WTC11 (cell line): ENCODE measurements around the gene MYL12B. TPM values are rescaled to one million over a fixed set of nuclear protein-coding genes. Genes with fewer than 3 reads are reported as not detected.

ENCODE experiments used
- ATAC-seq: fragments of 200-7000 bp; cut with Tn5 transposase; 2 replicates; pipeline ENCODE4 v1.10.0; 2021; ENCODE audit warnings: mild to moderate bottlenecking, moderate library complexity
- CTCF ChIA-PET: fragments of 300-600 bp; sonication (Branson Sonifier 250); formaldehyde crosslinking; loops from one replicate; lab custom pipeline; 2021; ENCODE audit warnings: antibody characterized with exemption; lab: Charles Lee
- POLR2A ChIA-PET: fragments of 350-600 bp; sonication (Branson Sonifier 250); formaldehyde crosslinking; loops from one replicate; lab custom pipeline; 2021; ENCODE audit warnings: antibody characterized with exemption; lab: Charles Lee
- DNase-seq: peaks from one replicate; pipeline ENCODE4 v3.0.0; 2021; ENCODE audit warnings: low spot score
- H3K27ac Mint-ChIP-seq: 2 replicates; pipeline ENCODE4 v1.8.0; 2021; ENCODE audit warnings: mixed read lengths
- H3K27me3 Mint-ChIP-seq: 2 replicates; pipeline ENCODE4 v1.8.0; 2021; ENCODE audit warnings: low read depth, mild to moderate bottlenecking, moderate library complexity, mixed read lengths
- H3K36me3 Mint-ChIP-seq: 2 replicates; pipeline ENCODE4 v1.8.0; 2021; ENCODE audit warnings: mixed read lengths
- H3K4me1 Mint-ChIP-seq: 2 replicates; pipeline ENCODE4 v1.8.0; 2022; ENCODE audit warnings: mixed read lengths
- H3K4me3 Mint-ChIP-seq: 2 replicates; pipeline ENCODE4 v1.8.0; 2021; ENCODE audit warnings: mild to moderate bottlenecking, moderate library complexity, mixed read lengths
- H3K9me3 Mint-ChIP-seq: 2 replicates; pipeline ENCODE4 v1.8.0; 2021; ENCODE audit warnings: mixed read lengths
- ESRRA ChIP-seq: sonication (generic); formaldehyde crosslinking; IDR thresholded peaks from 2 replicates; pipeline ENCODE4 v1.8.1; 2022; ENCODE audit warnings: mild to moderate bottlenecking, missing genetic modification reagents, borderline replicate concordance
- FOXP1 ChIP-seq: sonication (generic); formaldehyde crosslinking; IDR thresholded peaks from 2 replicates; pipeline ENCODE4 v1.8.0; 2022; ENCODE audit warnings: missing genetic modification reagents, mild to moderate bottlenecking, moderate library complexity, borderline replicate concordance
- FOXP4 ChIP-seq: sonication (generic); formaldehyde crosslinking; IDR thresholded peaks from 2 replicates; pipeline ENCODE4 v1.8.0; 2022; ENCODE audit warnings: mild to moderate bottlenecking, missing genetic modification reagents
- GRHL2 ChIP-seq: fragments of 250-450 bp; sonication (Bioruptor Pico); IDR thresholded peaks from 2 replicates; pipeline ENCODE4 v1.8.0; 2022; ENCODE audit warnings: mild to moderate bottlenecking, moderate library complexity; ENCODE audit not compliant: insufficient replicate concordance, severe bottlenecking
- GTF2I ChIP-seq: fragments of 250-450 bp; sonication (Bioruptor Pico); conservative IDR thresholded peaks from 2 replicates; pipeline ENCODE4 v1.4.0; 2021; ENCODE audit warnings: mild to moderate bottlenecking
- MXD4 ChIP-seq: fragments of 250-450 bp; sonication (Bioruptor Pico); IDR thresholded peaks from 2 replicates; pipeline ENCODE4 v1.8.0; 2021; ENCODE audit warnings: mild to moderate bottlenecking, moderate library complexity, borderline replicate concordance
- NFATC4 ChIP-seq: fragments of 250-450 bp; sonication (Bioruptor Pico); IDR thresholded peaks from 2 replicates; pipeline ENCODE4 v1.9.0; 2021; ENCODE audit warnings: mild to moderate bottlenecking
- PRDM15 ChIP-seq: sonication (generic); formaldehyde crosslinking; IDR thresholded peaks from 2 replicates; pipeline ENCODE4 v1.8.0; 2022; ENCODE audit warnings: missing genetic modification reagents
- PRRX2 ChIP-seq: fragments of 250-450 bp; sonication (Bioruptor Pico); IDR thresholded peaks from 2 replicates; pipeline ENCODE4 v1.8.0; 2021; ENCODE audit warnings: mild to moderate bottlenecking
- SMAD4 ChIP-seq: sonication (generic); formaldehyde crosslinking; IDR thresholded peaks from 2 replicates; pipeline ENCODE4 v1.8.0; 2022; ENCODE audit warnings: mild to moderate bottlenecking, missing genetic modification reagents
- ZNF121 ChIP-seq: sonication (generic); formaldehyde crosslinking; IDR thresholded peaks from 2 replicates; pipeline ENCODE4 v1.8.0; 2023; ENCODE audit warnings: missing genetic modification reagents
- total RNA-seq: library from RNA; stranded (reverse); gene quantifications from 3 replicates; pipeline ENCODE4 v1.2.3, GENCODE V29; 2021
- TF ChIP-seq, protein P1 (sequence below): sonication (generic); formaldehyde crosslinking; IDR thresholded peaks from 2 replicates; pipeline ENCODE4 v1.8.1; 2022; ENCODE audit warnings: mild to moderate bottlenecking, moderate library complexity, missing genetic modification reagents
- TF ChIP-seq, protein P2 (sequence below): sonication (generic); formaldehyde crosslinking; IDR thresholded peaks from 2 replicates; pipeline ENCODE4 v1.8.1; 2023; ENCODE audit warnings: mild to moderate bottlenecking, moderate library complexity, missing genetic modification reagents
- TF ChIP-seq, protein P3 (sequence below): fragments of 250-450 bp; sonication (Bioruptor Pico); IDR thresholded peaks from 2 replicates; pipeline ENCODE4 v1.9.0; 2021; ENCODE audit warnings: moderate library complexity, mild to moderate bottlenecking, inconsistent platforms, borderline replicate concordance
- TF ChIP-seq, protein P4 (sequence below): sonication (generic); formaldehyde crosslinking; IDR thresholded peaks from 2 replicates; pipeline ENCODE4 v1.8.1; 2023; ENCODE audit warnings: mild to moderate bottlenecking, missing genetic modification reagents, moderate library complexity
- TF ChIP-seq, protein P5 (sequence below): sonication (generic); formaldehyde crosslinking; conservative IDR thresholded peaks from 2 replicates; pipeline ENCODE4 v1.8.1; 2023; ENCODE audit warnings: mild to moderate bottlenecking, low read depth, missing genetic modification reagents, moderate library complexity

Gene MYL12B
- total RNA-seq, 1 experiment from 2014 or later, result 173 TPM

DNA sequence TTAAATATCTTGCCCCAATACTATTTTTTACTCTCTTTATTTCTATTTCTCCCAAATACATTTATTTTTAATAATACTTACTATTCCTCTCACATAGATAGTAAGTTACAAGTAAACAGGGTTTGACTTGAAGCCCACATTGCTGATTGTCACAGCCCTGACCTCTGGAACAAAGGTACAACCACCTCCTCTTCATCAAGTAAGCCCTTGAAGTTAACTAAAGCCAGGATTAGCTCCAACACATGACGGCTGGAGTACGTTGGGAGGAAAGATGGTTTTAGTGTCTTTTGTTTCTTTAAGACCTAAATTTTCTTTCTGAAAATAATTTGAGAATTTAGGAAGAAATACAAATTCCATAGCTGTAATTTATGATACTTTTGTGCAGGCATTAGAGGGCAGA is 43.1 kb upstream of the MYL12B start (continued):
- TF ChIP-seq, protein P1, sequence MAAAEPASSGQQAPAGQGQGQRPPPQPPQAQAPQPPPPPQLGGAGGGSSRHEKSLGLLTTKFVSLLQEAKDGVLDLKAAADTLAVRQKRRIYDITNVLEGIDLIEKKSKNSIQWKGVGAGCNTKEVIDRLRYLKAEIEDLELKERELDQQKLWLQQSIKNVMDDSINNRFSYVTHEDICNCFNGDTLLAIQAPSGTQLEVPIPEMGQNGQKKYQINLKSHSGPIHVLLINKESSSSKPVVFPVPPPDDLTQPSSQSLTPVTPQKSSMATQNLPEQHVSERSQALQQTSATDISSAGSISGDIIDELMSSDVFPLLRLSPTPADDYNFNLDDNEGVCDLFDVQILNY (CRISPR knock-in tag), result no peak

DNA sequence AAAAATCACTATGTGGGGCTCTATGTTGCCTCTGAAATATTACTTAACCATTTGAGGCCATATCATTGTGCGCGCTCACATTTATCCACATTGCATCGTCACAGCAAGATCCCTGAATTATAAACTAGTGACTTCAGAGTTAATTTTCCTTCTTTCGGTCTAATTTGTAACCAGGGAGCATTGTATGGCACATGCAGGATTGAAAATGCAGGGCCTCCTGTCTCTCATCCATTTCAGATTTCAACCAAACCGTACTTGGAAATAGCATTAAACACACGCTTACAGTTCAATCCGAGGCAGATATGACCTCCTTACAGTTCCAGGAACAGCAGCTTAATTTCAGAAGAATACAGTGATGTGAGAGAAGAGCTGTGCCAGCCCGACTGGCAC is 42.7 kb upstream of the MYL12B start:
- TF ChIP-seq, protein P2, sequence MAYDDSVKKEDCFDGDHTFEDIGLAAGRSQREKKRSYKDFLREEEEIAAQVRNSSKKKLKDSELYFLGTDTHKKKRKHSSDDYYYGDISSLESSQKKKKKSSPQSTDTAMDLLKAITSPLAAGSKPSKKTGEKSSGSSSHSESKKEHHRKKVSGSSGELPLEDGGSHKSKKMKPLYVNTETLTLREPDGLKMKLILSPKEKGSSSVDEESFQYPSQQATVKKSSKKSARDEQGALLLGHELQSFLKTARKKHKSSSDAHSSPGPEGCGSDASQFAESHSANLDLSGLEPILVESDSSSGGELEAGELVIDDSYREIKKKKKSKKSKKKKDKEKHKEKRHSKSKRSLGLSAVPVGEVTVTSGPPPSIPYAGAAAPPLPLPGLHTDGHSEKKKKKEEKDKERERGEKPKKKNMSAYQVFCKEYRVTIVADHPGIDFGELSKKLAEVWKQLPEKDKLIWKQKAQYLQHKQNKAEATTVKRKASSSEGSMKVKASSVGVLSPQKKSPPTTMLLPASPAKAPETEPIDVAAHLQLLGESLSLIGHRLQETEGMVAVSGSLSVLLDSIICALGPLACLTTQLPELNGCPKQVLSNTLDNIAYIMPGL, result no peak
- TF ChIP-seq GTF2I (CRISPR knock-in tag) (no peak), FOXP1 (CRISPR knock-in tag) (no peak)
- TF ChIP-seq, protein P3, sequence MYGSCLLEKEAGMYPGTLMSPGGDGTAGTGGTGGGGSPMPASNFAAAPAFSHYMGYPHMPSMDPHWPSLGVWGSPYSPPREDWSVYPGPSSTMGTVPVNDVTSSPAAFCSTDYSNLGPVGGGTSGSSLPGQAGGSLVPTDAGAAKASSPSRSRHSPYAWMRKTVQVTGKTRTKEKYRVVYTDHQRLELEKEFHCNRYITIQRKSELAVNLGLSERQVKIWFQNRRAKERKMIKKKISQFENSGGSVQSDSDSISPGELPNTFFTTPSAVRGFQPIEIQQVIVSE (CRISPR knock-in tag), result no peak
- ChIA-PET POLR2A (no interaction called here), CTCF (interaction anchor here (0.7 to 1.2 kb wide), 2 partner anchors 68 to 447 kb away, joined by 3 to 6 read pairs; no protein-coding TSS in a partner anchor)

DNA sequence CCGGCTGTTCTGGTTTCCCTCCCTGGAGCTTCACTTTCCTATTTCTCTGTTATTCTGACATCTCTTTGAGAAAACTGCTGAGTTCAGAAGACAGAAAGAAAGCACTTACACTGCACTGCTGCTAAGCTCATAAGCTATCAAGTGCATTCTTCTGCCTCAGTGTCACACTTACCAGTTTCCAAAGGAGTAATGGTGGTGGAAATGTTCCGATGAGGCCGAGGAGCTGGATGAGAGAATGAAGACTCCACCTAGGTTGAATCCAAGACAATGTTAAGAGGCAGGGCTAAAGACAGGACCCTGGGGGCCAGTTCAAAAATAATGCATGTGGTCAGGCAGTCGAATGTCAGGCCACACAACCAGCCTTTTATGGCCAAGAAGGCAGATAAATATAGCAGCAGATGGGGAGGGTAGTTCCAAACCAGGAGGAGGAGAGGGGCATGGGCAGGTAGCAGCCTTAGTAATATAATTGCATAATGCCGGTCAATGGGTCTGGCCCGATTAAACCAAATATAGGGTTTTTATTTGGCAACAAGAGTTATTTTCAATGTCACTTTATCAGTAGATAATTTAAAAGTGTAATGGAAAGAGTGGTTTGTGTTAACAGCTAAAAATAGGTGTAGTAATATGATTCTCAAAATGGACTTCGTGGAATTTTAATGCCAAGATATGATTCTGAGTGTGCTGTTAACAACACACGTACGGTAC is 42.1 kb upstream of the MYL12B start, which contains the start of gene MYOM1:
Gene MYOM1, minus strand, starts transcription at position 338 of the 705 bp plus-strand sequence. CDS start 4,745 bp downstream, outside the sequence.
- no peaks in the 10 kb centered on the region; the same call in 1 of the 2 replicates for H3K27me3 Mint-ChIP-seq
- no peak for ATAC-seq
- H3K27ac Mint-ChIP-seq, result no peak within 1 kb of the TSS
- ChIA-PET CTCF (interaction anchor here (0.7 to 1.2 kb wide), 3 partner anchors 68 to 447 kb away, joined by 3 to 6 read pairs (median 3); no protein-coding TSS in a partner anchor), POLR2A (no interaction called here)
- H3K9me3 Mint-ChIP-seq, result peaks cover 9% of the 10 kb centered on the region; the same call in 1 of the 2 replicates
- H3K4me3 Mint-ChIP-seq, result no peak within 1 kb of the TSS
- H3K4me1 Mint-ChIP-seq, result peaks cover 21% of the 10 kb centered on the region
- DNase-seq, result no peak
- H3K36me3 Mint-ChIP-seq, result no peaks in the 10 kb centered on the region
- TF ChIP-seq, protein P4, sequence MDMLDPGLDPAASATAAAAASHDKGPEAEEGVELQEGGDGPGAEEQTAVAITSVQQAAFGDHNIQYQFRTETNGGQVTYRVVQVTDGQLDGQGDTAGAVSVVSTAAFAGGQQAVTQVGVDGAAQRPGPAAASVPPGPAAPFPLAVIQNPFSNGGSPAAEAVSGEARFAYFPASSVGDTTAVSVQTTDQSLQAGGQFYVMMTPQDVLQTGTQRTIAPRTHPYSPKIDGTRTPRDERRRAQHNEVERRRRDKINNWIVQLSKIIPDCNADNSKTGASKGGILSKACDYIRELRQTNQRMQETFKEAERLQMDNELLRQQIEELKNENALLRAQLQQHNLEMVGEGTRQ, result no peak
- TF ChIP-seq, protein P5, sequence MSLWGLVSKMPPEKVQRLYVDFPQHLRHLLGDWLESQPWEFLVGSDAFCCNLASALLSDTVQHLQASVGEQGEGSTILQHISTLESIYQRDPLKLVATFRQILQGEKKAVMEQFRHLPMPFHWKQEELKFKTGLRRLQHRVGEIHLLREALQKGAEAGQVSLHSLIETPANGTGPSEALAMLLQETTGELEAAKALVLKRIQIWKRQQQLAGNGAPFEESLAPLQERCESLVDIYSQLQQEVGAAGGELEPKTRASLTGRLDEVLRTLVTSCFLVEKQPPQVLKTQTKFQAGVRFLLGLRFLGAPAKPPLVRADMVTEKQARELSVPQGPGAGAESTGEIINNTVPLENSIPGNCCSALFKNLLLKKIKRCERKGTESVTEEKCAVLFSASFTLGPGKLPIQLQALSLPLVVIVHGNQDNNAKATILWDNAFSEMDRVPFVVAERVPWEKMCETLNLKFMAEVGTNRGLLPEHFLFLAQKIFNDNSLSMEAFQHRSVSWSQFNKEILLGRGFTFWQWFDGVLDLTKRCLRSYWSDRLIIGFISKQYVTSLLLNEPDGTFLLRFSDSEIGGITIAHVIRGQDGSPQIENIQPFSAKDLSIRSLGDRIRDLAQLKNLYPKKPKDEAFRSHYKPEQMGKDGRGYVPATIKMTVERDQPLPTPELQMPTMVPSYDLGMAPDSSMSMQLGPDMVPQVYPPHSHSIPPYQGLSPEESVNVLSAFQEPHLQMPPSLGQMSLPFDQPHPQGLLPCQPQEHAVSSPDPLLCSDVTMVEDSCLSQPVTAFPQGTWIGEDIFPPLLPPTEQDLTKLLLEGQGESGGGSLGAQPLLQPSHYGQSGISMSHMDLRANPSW (CRISPR knock-in tag), result no peak
- TF ChIP-seq ZNF121 (CRISPR knock-in tag), result no peak
- TF ChIP-seq PRDM15 (CRISPR knock-in tag), result no peak
- no peak for TF ChIP-seq GRHL2 (CRISPR knock-in tag)
- no peak for TF ChIP-seq ESRRA
- no peak for TF ChIP-seq MXD4 (CRISPR knock-in tag)
- TF ChIP-seq, protein P2, result no peak
- TF ChIP-seq FOXP4 (CRISPR knock-in tag), result no peak
- no peak for TF ChIP-seq NFATC4 (CRISPR knock-in tag)
- TF ChIP-seq PRRX2 (CRISPR knock-in tag), result no peak
- TF ChIP-seq SMAD4 (CRISPR knock-in tag), result no peak

More for the DNA sequence above, 42.7 kb upstream of the MYL12B start:
- Mint-ChIP-seq H3K27me3 (no peaks in the 10 kb centered on the region; the same call in 1 of the 2 replicates), H3K27ac (no peak overlapping the region), H3K36me3 (no peaks in the 10 kb centered on the region), H3K9me3 (peaks cover 9% of the 10 kb centered on the region; the same call in 1 of the 2 replicates), H3K4me3 (no peak overlapping the region), H3K4me1 (peaks cover 21% of the 10 kb centered on the region)
- ATAC-seq (no peak), DNase-seq (no peak)
